Measurements from ENCODE around the gene ADGRL2.

DNA sequence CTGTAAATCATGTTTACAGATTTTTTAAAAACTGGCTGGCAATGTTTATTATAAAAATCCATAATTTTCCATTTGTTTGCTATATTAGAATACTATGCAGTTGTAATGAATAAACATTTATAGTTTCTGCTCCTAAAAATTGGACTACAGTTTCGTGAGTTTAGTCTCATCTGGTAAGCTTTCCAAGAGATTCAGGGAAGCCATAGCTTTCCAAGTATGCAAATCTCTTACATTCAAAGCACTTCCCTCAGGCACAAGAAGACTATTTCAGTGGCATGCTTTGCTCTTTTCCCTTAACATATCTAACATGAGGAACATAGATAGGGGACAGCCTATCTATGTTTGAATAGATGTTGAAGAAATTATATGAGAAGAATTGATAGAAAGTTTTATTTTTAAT lies 77.2 kb downstream of the ADGRL2 start:
- TF ChIP-seq, protein P1, sequence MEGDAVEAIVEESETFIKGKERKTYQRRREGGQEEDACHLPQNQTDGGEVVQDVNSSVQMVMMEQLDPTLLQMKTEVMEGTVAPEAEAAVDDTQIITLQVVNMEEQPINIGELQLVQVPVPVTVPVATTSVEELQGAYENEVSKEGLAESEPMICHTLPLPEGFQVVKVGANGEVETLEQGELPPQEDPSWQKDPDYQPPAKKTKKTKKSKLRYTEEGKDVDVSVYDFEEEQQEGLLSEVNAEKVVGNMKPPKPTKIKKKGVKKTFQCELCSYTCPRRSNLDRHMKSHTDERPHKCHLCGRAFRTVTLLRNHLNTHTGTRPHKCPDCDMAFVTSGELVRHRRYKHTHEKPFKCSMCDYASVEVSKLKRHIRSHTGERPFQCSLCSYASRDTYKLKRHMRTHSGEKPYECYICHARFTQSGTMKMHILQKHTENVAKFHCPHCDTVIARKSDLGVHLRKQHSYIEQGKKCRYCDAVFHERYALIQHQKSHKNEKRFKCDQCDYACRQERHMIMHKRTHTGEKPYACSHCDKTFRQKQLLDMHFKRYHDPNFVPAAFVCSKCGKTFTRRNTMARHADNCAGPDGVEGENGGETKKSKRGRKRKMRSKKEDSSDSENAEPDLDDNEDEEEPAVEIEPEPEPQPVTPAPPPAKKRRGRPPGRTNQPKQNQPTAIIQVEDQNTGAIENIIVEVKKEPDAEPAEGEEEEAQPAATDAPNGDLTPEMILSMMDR (IDR thresholded peaks at IDR 0.05; ENCODE audit: extremely low read depth in 1 of 2, insufficient read depth in 1 of 2, low read depth in 1 of 2, low read length in 2 of 2) = no peak
- TF ChIP-seq POLR2AphosphoS5 (IDR thresholded peaks at IDR 0.05; ENCODE audit: insufficient read depth, low read depth, low read length) (no peak), EZH2 (IDR thresholded peaks at IDR 0.05; ENCODE audit: borderline replicate concordance, low read depth, low read length, severe bottlenecking) (no peak), POLR2A (IDR thresholded peaks at IDR 0.05; ENCODE audit: low read depth, low read length) (no peak), FOS (IDR thresholded peaks at IDR 0.05; ENCODE audit: borderline replicate concordance, insufficient read depth, low read length) (no peak)
- TF ChIP-seq, protein P2, sequence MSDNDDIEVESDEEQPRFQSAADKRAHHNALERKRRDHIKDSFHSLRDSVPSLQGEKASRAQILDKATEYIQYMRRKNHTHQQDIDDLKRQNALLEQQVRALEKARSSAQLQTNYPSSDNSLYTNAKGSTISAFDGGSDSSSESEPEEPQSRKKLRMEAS (IDR thresholded peaks at IDR 0.05; ENCODE audit: insufficient read depth, insufficient read length) = no peak
